ENCODE measurements around the gene ZNF530.

DNA sequence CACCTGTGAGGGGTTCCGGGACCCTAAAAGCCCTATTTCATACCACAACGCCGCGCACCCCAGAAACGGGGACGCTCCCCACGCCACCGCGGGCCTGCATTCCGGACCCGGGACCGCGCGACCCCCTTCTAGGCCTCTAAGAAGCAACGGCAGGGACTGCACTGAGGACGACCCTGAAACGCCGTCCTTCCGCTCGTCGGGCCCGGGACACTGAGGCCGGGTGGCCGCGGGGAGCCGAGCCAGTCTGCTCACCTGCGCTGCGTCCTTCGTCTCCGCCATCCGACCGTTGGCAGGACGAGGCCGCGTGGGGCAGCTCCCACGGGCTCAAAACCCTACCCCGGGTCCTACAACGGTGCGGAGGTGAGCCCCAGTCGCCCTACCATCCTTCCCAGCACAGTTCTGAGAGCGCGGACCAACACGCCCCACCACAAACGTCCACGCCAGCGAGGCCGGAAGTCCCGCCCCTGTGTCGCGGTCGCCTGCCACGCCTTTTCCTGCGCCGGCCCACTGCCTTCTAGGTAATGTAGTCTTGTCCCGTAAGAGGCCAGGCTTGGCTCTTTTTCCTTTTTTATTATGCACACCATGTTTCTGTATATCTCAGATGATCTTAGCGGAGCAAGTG is 40.2 kb upstream of the ZNF530 start, which contains the start of gene ZNF550:
- TF ChIP-seq, protein P1, sequence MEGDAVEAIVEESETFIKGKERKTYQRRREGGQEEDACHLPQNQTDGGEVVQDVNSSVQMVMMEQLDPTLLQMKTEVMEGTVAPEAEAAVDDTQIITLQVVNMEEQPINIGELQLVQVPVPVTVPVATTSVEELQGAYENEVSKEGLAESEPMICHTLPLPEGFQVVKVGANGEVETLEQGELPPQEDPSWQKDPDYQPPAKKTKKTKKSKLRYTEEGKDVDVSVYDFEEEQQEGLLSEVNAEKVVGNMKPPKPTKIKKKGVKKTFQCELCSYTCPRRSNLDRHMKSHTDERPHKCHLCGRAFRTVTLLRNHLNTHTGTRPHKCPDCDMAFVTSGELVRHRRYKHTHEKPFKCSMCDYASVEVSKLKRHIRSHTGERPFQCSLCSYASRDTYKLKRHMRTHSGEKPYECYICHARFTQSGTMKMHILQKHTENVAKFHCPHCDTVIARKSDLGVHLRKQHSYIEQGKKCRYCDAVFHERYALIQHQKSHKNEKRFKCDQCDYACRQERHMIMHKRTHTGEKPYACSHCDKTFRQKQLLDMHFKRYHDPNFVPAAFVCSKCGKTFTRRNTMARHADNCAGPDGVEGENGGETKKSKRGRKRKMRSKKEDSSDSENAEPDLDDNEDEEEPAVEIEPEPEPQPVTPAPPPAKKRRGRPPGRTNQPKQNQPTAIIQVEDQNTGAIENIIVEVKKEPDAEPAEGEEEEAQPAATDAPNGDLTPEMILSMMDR (IDR thresholded peaks at IDR 0.05): no peak
- peak; percentile 87 for TF ChIP-seq POLR2AphosphoS5 (IDR thresholded peaks at IDR 0.05; ENCODE audit: low read depth, low read length)
- peak; percentile 79; the same call in 1 of the 2 replicates for TF ChIP-seq SIN3A (IDR thresholded peaks at IDR 0.05; ENCODE audit: borderline replicate concordance, insufficient read depth, low read depth, low read length)

All from Panc1 (cell line).